H9 (cell line): Measurements from ENCODE around the gene IL6ST. TPM values are rescaled to one million over a fixed set of nuclear protein-coding genes. Genes with fewer than 3 reads are reported as not detected.

Experiments used
- DNase-seq: peaks from one replicate; pipeline ENCODE4 v3.0.0-alpha.2; 2017
- H2AFZ ChIP-seq: one replicate; pipeline ENCODE4 v1.6.1; 2013; ENCODE audit warnings: mild to moderate bottlenecking, low read length, control low read depth, moderate library complexity
- H2AK5ac ChIP-seq: 2 replicates; pipeline ENCODE4 v1.6.1; 2013; ENCODE audit warnings: low read length, control low read depth, mixed read lengths; ENCODE audit not compliant: insufficient read length
- H2BK120ac ChIP-seq: one replicate; pipeline ENCODE4 v1.6.1; 2013; ENCODE audit warnings: low read depth, mild to moderate bottlenecking, low read length, control low read depth, inconsistent platforms; ENCODE audit not compliant: poor library complexity, severe bottlenecking
- H2BK12ac ChIP-seq: 2 replicates; pipeline ENCODE4 v1.6.1; 2013; ENCODE audit warnings: low read length, control low read depth, mixed read lengths, low read depth; ENCODE audit not compliant: insufficient read length
- H2BK15ac ChIP-seq: 2 replicates; pipeline ENCODE4 v1.6.1; 2013; ENCODE audit warnings: low read depth, low read length, control low read depth
- H2BK20ac ChIP-seq: one replicate; pipeline ENCODE4 v1.6.1; 2013; ENCODE audit warnings: low read depth, mild to moderate bottlenecking, low read length, control low read depth, inconsistent platforms; ENCODE audit not compliant: poor library complexity, severe bottlenecking
- H2BK5ac ChIP-seq: 2 replicates; pipeline ENCODE4 v1.6.1; 2013; ENCODE audit warnings: low read length, control low read depth, mixed read lengths; ENCODE audit not compliant: insufficient read length
- H3K14ac ChIP-seq: 2 replicates; pipeline ENCODE4 v1.6.1; 2013; ENCODE audit warnings: low read length, control low read depth; ENCODE audit not compliant: insufficient read depth
- H3K18ac ChIP-seq: 2 replicates; pipeline ENCODE4 v1.6.1; 2013; ENCODE audit warnings: low read depth, mild to moderate bottlenecking, mixed read lengths, low read length, control low read depth; ENCODE audit not compliant: insufficient read length
- H3K23ac ChIP-seq: 2 replicates; pipeline ENCODE4 v1.6.1; 2013; ENCODE audit warnings: low read length, control low read depth, mixed read lengths, low read depth; ENCODE audit not compliant: insufficient read length
- H3K23me2 ChIP-seq: 2 replicates; pipeline ENCODE4 v1.6.1; 2013; ENCODE audit warnings: low read depth, mild to moderate bottlenecking, mixed read lengths, low read length, control low read depth; ENCODE audit not compliant: insufficient read length, poor library complexity, severe bottlenecking
- H3K27ac ChIP-seq: 2 replicates; pipeline ENCODE4 v1.5.1; 2013; ENCODE audit warnings: low read length, control low read depth, mixed read lengths, low read depth; ENCODE audit not compliant: insufficient read length
- H3K27me3 ChIP-seq: 2 replicates; pipeline ENCODE4 v1.6.1; 2013; ENCODE audit warnings: low read length, control low read depth, inconsistent platforms; ENCODE audit not compliant: insufficient read depth
- H3K4ac ChIP-seq: 2 replicates; pipeline ENCODE4 v1.6.1; 2013; ENCODE audit warnings: low read depth, mild to moderate bottlenecking, control low read depth, inconsistent platforms, low read length, moderate library complexity
- H3K4me1 ChIP-seq: 2 replicates; pipeline ENCODE4 v1.6.1; 2013; ENCODE audit warnings: low read length, control low read depth, inconsistent platforms; ENCODE audit not compliant: insufficient read depth
- H3K4me2 ChIP-seq: 2 replicates; pipeline ENCODE4 v1.6.1; 2013; ENCODE audit warnings: low read length, control low read depth, mixed read lengths; ENCODE audit not compliant: insufficient read length, insufficient read depth
- H3K56ac ChIP-seq: 2 replicates; pipeline ENCODE4 v1.6.1; 2013; ENCODE audit warnings: low read depth, mild to moderate bottlenecking, mixed read lengths, low read length, control low read depth; ENCODE audit not compliant: insufficient read length
- H3K79me1 ChIP-seq: 2 replicates; pipeline ENCODE4 v1.6.1; 2013; ENCODE audit warnings: low read depth, mild to moderate bottlenecking, moderate library complexity, low read length, control low read depth, inconsistent platforms; ENCODE audit not compliant: insufficient read depth, poor library complexity, severe bottlenecking
- H3K79me2 ChIP-seq: 2 replicates; pipeline ENCODE4 v1.6.1; 2013; ENCODE audit warnings: low read length, control low read depth, inconsistent platforms; ENCODE audit not compliant: insufficient read depth
- H3K9ac ChIP-seq: 2 replicates; pipeline ENCODE4 v1.6.1; 2013; ENCODE audit warnings: low read length, control low read depth, mixed read lengths; ENCODE audit not compliant: insufficient read length; ENCODE audit errors: extremely low read depth
- H3K9me3 ChIP-seq: one replicate; pipeline ENCODE4 v1.6.1; 2013; ENCODE audit warnings: low read depth, low read length, inconsistent platforms; ENCODE audit not compliant: control insufficient read depth
- H3T11ph ChIP-seq: one replicate; pipeline ENCODE4 v1.6.1; 2013; ENCODE audit warnings: mild to moderate bottlenecking, low read length, control low read depth, inconsistent platforms
- H4K20me1 ChIP-seq: one replicate; pipeline ENCODE4 v1.6.1; 2013; ENCODE audit not compliant: control insufficient read depth, insufficient read length, insufficient read depth
- H4K5ac ChIP-seq: 2 replicates; pipeline ENCODE4 v1.6.1; 2013; ENCODE audit warnings: low read depth, mild to moderate bottlenecking, mixed read lengths, low read length, control low read depth; ENCODE audit not compliant: insufficient read length
- H4K8ac ChIP-seq: replicated peaks from 2 replicates; pipeline ENCODE4 v1.6.1; 2013; ENCODE audit warnings: low read length, control low read depth, mixed read lengths, low read depth; ENCODE audit not compliant: insufficient read length
- H4K91ac ChIP-seq: 2 replicates; pipeline ENCODE4 v1.6.1; 2013; ENCODE audit warnings: low read depth, mild to moderate bottlenecking, moderate library complexity, mixed read lengths, low read length, control low read depth; ENCODE audit not compliant: insufficient read length
- H3K27ac Mint-ChIP-seq, 3 experiments: 2 replicates in 2 of 3; 3 replicates in 1 of 3; pipeline ENCODE4 v1.8.0; 2020 to 2021; ENCODE audit warnings: mixed read lengths in 3 of 3, mild to moderate bottlenecking in 1 of 3, moderate library complexity in 1 of 3
- H3K27me3 Mint-ChIP-seq: 2 replicates; pipeline ENCODE4 v1.8.0; 2021; ENCODE audit warnings: low read depth, mild to moderate bottlenecking, moderate library complexity, mixed read lengths
- H3K36me3 Mint-ChIP-seq, 3 experiments: 2 replicates in 2 of 3; 3 replicates in 1 of 3; pipeline ENCODE4 v1.8.0; 2020 to 2021; ENCODE audit warnings: low read depth in 3 of 3, mixed read lengths in 3 of 3; ENCODE audit not compliant: insufficient read depth in 1 of 3
- H3K4me1 Mint-ChIP-seq, 2 experiments: 2 replicates each; pipeline ENCODE4 v1.8.0; 2020; ENCODE audit warnings: mixed read lengths in 2 of 2
- H3K4me3 Mint-ChIP-seq, 2 experiments: 2 replicates in 1 of 2; 3 replicates in 1 of 2; pipeline ENCODE4 v1.8.0; 2020 to 2021; ENCODE audit warnings: mild to moderate bottlenecking in 2 of 2, mixed read lengths in 2 of 2, moderate library complexity in 1 of 2
- H3K9me3 Mint-ChIP-seq, 2 experiments: 2 replicates in 1 of 2; 3 replicates in 1 of 2; pipeline ENCODE4 v1.8.0; 2020; ENCODE audit warnings: mild to moderate bottlenecking in 2 of 2, mixed read lengths in 2 of 2, moderate library complexity in 1 of 2
- CTCF ChIP-seq: fragments of 200-600 bp; sonication (generic); conservative IDR thresholded peaks from 3 replicates; pipeline ENCODE4 v1.8.0; 2021; ENCODE audit warnings: antibody characterized with exemption, mild to moderate bottlenecking
- WGBS: extraction: QIAGEN DNeasy Blood & Tissue Kit; methylation state at CpG from one replicate; pipeline ENCODE4 v1.1.7; 2013; ENCODE audit warnings: missing lambda C conversion rate, low lambda C conversion rate, mixed read lengths; ENCODE audit not compliant: insufficient read length; ENCODE audit errors: extremely low coverage; 5-methylcytosine and 5-hydroxymethylcytosine counted together
- total RNA-seq: library from RNA; stranded (reverse); gene quantifications from 2 replicates; pipeline ENCODE4 v1.2.1, GENCODE V29; 2021

Gene IL6ST
- total RNA-seq, 1 experiment from 2014 or later, result 11.1 TPM

GRCh38 chr5:55921617-55922016 is 73.1 kb downstream of the IL6ST start:
- no peaks in the 10 kb centered on the region for H4K20me1 ChIP-seq
- H3K4me1 ChIP-seq, result no peaks in the 10 kb centered on the region
- H2BK20ac ChIP-seq, result no peak overlapping the region
- no peak overlapping the region for H3K23ac ChIP-seq
- H3K79me1 ChIP-seq, result no peaks in the 10 kb centered on the region
- Mint-ChIP-seq H3K4me3 (no peak overlapping the region), H3K27me3 (no peaks in the 10 kb centered on the region), H3K9me3 (no peaks in the 10 kb centered on the region), H3K27ac (no peak overlapping the region), H3K4me1 (peaks cover 9 to 13% of the 10 kb centered on the region in 2 experiments; a peak in 3 of 4 replicates), H3K36me3 (no peaks in the 10 kb centered on the region)
- no peak overlapping the region for H4K8ac ChIP-seq
- H2BK120ac ChIP-seq, result no peak overlapping the region
- H3K79me2 ChIP-seq, result no peaks in the 10 kb centered on the region
- no peak overlapping the region for H2BK5ac ChIP-seq
- H3K4ac ChIP-seq, result no peak overlapping the region
- H3K4me2 ChIP-seq, result no peak overlapping the region
- H2AK5ac ChIP-seq, result no peak overlapping the region
- DNase-seq, result no peak
- H3K27me3 ChIP-seq, result no peaks in the 10 kb centered on the region
- H3K23me2 ChIP-seq, result no peaks in the 10 kb centered on the region
- H3K14ac ChIP-seq, result no peak overlapping the region
- no peaks in the 10 kb centered on the region for H3K9me3 ChIP-seq
- no peak overlapping the region for H3T11ph ChIP-seq
- no peak overlapping the region for H4K91ac ChIP-seq
- no peak overlapping the region for H3K18ac ChIP-seq
- H3K9ac ChIP-seq, result no peak overlapping the region
- no peak overlapping the region for H2BK15ac ChIP-seq
- WGBS, result no CpG with 5 or more reads among the region's 4 CpGs
- H3K27ac ChIP-seq, result no peak overlapping the region
- no peak for TF ChIP-seq CTCF
- no peak overlapping the region for H2AFZ ChIP-seq
- no peak overlapping the region for H3K56ac ChIP-seq
- H4K5ac ChIP-seq, result no peak overlapping the region
- H2BK12ac ChIP-seq, result no peak overlapping the region
